Neural cell (in vitro differentiated cells): Measurements from ENCODE around the gene KRI1. TPM values are rescaled to one million over a fixed set of nuclear protein-coding genes. Genes with fewer than 3 reads are reported as not detected.

Source experiments
- H2AFZ ChIP-seq: fragments of 200-600, 300-800 bp; sonication (generic), shearing (Covaris generic); 2 replicates; pipeline ENCODE4 v1.6.0; 2014; ENCODE audit warnings: low read depth, mild to moderate bottlenecking, antibody characterized with exemption, low read length, moderate library complexity
- H3F3A ChIP-seq: fragments of 200-600 bp; shearing (Covaris generic); 2 replicates; pipeline ENCODE4 v1.6.1; 2016; ENCODE audit warnings: mild to moderate bottlenecking, moderate library complexity, mixed read lengths, antibody characterized with exemption, low read length; ENCODE audit not compliant: insufficient read depth, poor library complexity, severe bottlenecking
- H3K27ac ChIP-seq: fragments of 200-600, 300-800 bp; sonication (generic), shearing (Covaris generic); 2 replicates; pipeline ENCODE4 v1.5.1; 2014; ENCODE audit warnings: mild to moderate bottlenecking, low read length, moderate library complexity
- H3K27me3 ChIP-seq: fragments of 300-800, 200-600 bp; sonication (generic), shearing (Covaris generic); 2 replicates; pipeline ENCODE4 v1.6.0; 2014; ENCODE audit warnings: mild to moderate bottlenecking, low read depth, low read length, moderate library complexity; ENCODE audit not compliant: insufficient read depth
- H3K36me3 ChIP-seq: fragments of 300-800, 200-600 bp; sonication (generic), shearing (Covaris generic); 2 replicates; pipeline ENCODE4 v1.5.1; 2014; ENCODE audit warnings: mild to moderate bottlenecking, antibody characterized with exemption, low read length, moderate library complexity; ENCODE audit not compliant: insufficient read depth
- H3K4me2 ChIP-seq: fragments of 300-800, 200-600 bp; sonication (generic), shearing (Covaris generic); 2 replicates; pipeline ENCODE4 v1.6.0; 2014; ENCODE audit warnings: mild to moderate bottlenecking, low read length
- H3K4me3 ChIP-seq: fragments of 300-800, 200-600 bp; sonication (generic), shearing (Covaris generic); 2 replicates; pipeline ENCODE4 v1.5.1; 2014; ENCODE audit warnings: mild to moderate bottlenecking, low read length, moderate library complexity
- H3K79me2 ChIP-seq: fragments of 200-600 bp; shearing (Covaris generic); replicated peaks from 2 replicates; pipeline ENCODE4 v1.6.0; 2014; ENCODE audit warnings: mild to moderate bottlenecking, low read length, moderate library complexity; ENCODE audit not compliant: insufficient read depth
- H3K9ac ChIP-seq: fragments of 300-800, 200-600 bp; sonication (generic), shearing (Covaris generic); 2 replicates; pipeline ENCODE4 v1.6.1; 2016; ENCODE audit warnings: mild to moderate bottlenecking, low read length, mixed read lengths
- H3K9me2 ChIP-seq: fragments of 200-600 bp; shearing (Covaris generic); 2 replicates; pipeline ENCODE4 v1.6.1; 2016; ENCODE audit warnings: mild to moderate bottlenecking, low read length, mixed read lengths; ENCODE audit not compliant: insufficient read depth
- H3K9me3 ChIP-seq: fragments of 200-600, 300-800 bp; sonication (generic), shearing (Covaris generic); 2 replicates; pipeline ENCODE4 v1.6.1; 2016; ENCODE audit warnings: mild to moderate bottlenecking, mixed run types, low read length, moderate library complexity, mixed read lengths
- H4K20me1 ChIP-seq: fragments of 200-600 bp; shearing (Covaris generic); 2 replicates; pipeline ENCODE4 v1.6.1; 2016; ENCODE audit warnings: mild to moderate bottlenecking, mixed run types; ENCODE audit not compliant: insufficient read depth
- CTCF ChIP-seq: fragments of 450-650 bp; IDR thresholded peaks from 2 replicates; pipeline ENCODE4 v1.5.1; 2014; ENCODE audit warnings: antibody characterized with exemption, mild to moderate bottlenecking, moderate library complexity; ENCODE audit not compliant: poor library complexity, severe bottlenecking
- EP300 ChIP-seq: fragments of 450-650 bp; conservative IDR thresholded peaks from 2 replicates; pipeline ENCODE4 v1.6.1; 2014; ENCODE audit warnings: antibody characterized with exemption, mild to moderate bottlenecking, moderate library complexity; ENCODE audit not compliant: poor library complexity, severe bottlenecking
- EZH2 ChIP-seq: fragments of 200-600, 300-800 bp; shearing (Covaris generic), sonication (generic); IDR thresholded peaks from 2 replicates; pipeline ENCODE4 v1.6.1; 2014; ENCODE audit warnings: antibody characterized with exemption, low read length, borderline replicate concordance, mild to moderate bottlenecking; ENCODE audit not compliant: insufficient read depth, poor library complexity, severe bottlenecking
- MXI1 ChIP-seq: fragments of 450-650 bp; conservative IDR thresholded peaks from 2 replicates; pipeline ENCODE4 v1.6.1; 2014; ENCODE audit warnings: antibody characterized with exemption, mild to moderate bottlenecking; ENCODE audit not compliant: poor library complexity, severe bottlenecking
- POLR2AphosphoS5 ChIP-seq: IDR thresholded peaks from 2 replicates; pipeline ENCODE4 v1.6.1; 2012
- RAD21 ChIP-seq: fragments of 450-650 bp; conservative IDR thresholded peaks from 2 replicates; pipeline ENCODE4 v1.6.1; 2014; ENCODE audit warnings: antibody characterized with exemption, mild to moderate bottlenecking, moderate library complexity
- REST ChIP-seq: IDR thresholded peaks from 2 replicates; pipeline ENCODE4 v1.6.1; 2012; ENCODE audit warnings: borderline replicate concordance
- SMC3 ChIP-seq: fragments of 450-650 bp; conservative IDR thresholded peaks from 2 replicates; pipeline ENCODE4 v1.6.1; 2014; ENCODE audit warnings: antibody characterized with exemption, mild to moderate bottlenecking, moderate library complexity; ENCODE audit not compliant: poor library complexity
- TAF1 ChIP-seq: IDR thresholded peaks from 2 replicates; pipeline ENCODE4 v1.6.1; 2012; ENCODE audit warnings: low read depth
- polyA plus RNA-seq: library from polyadenylated mRNA; depleted of rRNA; stranded (reverse); fragments of >200 nt; gene quantifications from 2 replicates; pipeline ENCODE4 v1.2.3, GENCODE V29; 2014

Gene KRI1
- polyA plus RNA-seq, 1 donor from 2014 or later: 6.5 TPM

- Histone ChIP-seq H2AFZ (no peak overlapping the region), H3K27me3 (peaks cover 58% of the 10 kb centered on the region), H3K79me2 (no peaks in the 10 kb centered on the region), H3K9me3 (no peaks in the 10 kb centered on the region), H3K27ac (no peak overlapping the region), H3K4me3 (no peak overlapping the region), H3K36me3 (no peaks in the 10 kb centered on the region), H3K9ac (no peak overlapping the region), H3K4me2 (no peak overlapping the region), H3F3A (no peaks in the 10 kb centered on the region), H3K9me2 (no peaks in the 10 kb centered on the region), H4K20me1 (no peaks in the 10 kb centered on the region)
- TF ChIP-seq POLR2AphosphoS5 (no peak), CTCF (no peak), SMC3 (no peak), EP300 (no peak)
Observed at GRCh38 chr19:10519421-10519820, 46.4 kb downstream of the KRI1 start.

GRCh38 chr19:10518444-10519361 lies 47.1 kb downstream of the KRI1 start:
- Histone ChIP-seq H3K4me2 (no peak overlapping the region), H3K36me3 (no peaks in the 10 kb centered on the region), H4K20me1 (no peaks in the 10 kb centered on the region), H3F3A (no peaks in the 10 kb centered on the region), H2AFZ (no peak overlapping the region), H3K9me2 (no peaks in the 10 kb centered on the region), H3K27me3 (peaks cover 65% of the 10 kb centered on the region), H3K4me3 (no peak overlapping the region), H3K9ac (no peak overlapping the region), H3K9me3 (no peaks in the 10 kb centered on the region), H3K27ac (no peak overlapping the region), H3K79me2 (no peaks in the 10 kb centered on the region)
- no peak for TF ChIP-seq RAD21
- no peak for TF ChIP-seq CTCF
- no peak for TF ChIP-seq TAF1
- no peak for TF ChIP-seq EZH2
- no peak for TF ChIP-seq MXI1
- TF ChIP-seq SMC3: no peak
- TF ChIP-seq POLR2AphosphoS5: no peak
- TF ChIP-seq EP300: no peak
- TF ChIP-seq REST: no peak
